Transverse colon (tissue), 3 donors: ENCODE measurements around the gene SULT1A1.

Experiments
- EP300 ChIP-seq: sonication (generic); formaldehyde crosslinking; IDR thresholded peaks from one replicate; pipeline ENCODE4 v1.6.1; 2017; ENCODE audit warnings: antibody characterized with exemption, low read depth
- POLR2A ChIP-seq: fragments of 450-650 bp; IDR thresholded peaks from one replicate; pipeline ENCODE4 v1.6.1; 2016; ENCODE audit warnings: antibody characterized with exemption, mild to moderate bottlenecking, moderate library complexity
- TF ChIP-seq, protein P1 (sequence below), 5 experiments: fragments of 200-600 bp in 3 of 5; fragments of 450-650 bp in 2 of 5; sonication (generic) in 3 of 5; IDR thresholded peaks; 1 replicate in 2 of 5; 2 replicates in 3 of 5; pipeline ENCODE4 v1.5.1; 2016 to 2017; ENCODE audit warnings: antibody characterized with exemption in 5 of 5, inconsistent platforms in 3 of 5, mild to moderate bottlenecking in 2 of 5, moderate library complexity in 1 of 5

GRCh38 chr16:28574925-28575324 is 34.9 kb downstream of the SULT1A1 start:
- TF ChIP-seq, protein P1, sequence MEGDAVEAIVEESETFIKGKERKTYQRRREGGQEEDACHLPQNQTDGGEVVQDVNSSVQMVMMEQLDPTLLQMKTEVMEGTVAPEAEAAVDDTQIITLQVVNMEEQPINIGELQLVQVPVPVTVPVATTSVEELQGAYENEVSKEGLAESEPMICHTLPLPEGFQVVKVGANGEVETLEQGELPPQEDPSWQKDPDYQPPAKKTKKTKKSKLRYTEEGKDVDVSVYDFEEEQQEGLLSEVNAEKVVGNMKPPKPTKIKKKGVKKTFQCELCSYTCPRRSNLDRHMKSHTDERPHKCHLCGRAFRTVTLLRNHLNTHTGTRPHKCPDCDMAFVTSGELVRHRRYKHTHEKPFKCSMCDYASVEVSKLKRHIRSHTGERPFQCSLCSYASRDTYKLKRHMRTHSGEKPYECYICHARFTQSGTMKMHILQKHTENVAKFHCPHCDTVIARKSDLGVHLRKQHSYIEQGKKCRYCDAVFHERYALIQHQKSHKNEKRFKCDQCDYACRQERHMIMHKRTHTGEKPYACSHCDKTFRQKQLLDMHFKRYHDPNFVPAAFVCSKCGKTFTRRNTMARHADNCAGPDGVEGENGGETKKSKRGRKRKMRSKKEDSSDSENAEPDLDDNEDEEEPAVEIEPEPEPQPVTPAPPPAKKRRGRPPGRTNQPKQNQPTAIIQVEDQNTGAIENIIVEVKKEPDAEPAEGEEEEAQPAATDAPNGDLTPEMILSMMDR (IDR thresholded peaks at IDR 0.05) = no peak
- TF ChIP-seq POLR2A = no peak
- TF ChIP-seq EP300 = no peak
